ENCODE measurements around the gene C16orf90. TPM values are rescaled to one million over a fixed set of nuclear protein-coding genes. Genes with fewer than 3 reads are reported as not detected.
"Not testable (repeated sequence)": the region's sequence is repeated elsewhere in the genome, so short reads cannot be mapped to it uniquely, and the experiment has no call there.

Gene C16orf90
- total RNA-seq, 1 donor from 2014 or later = not detected

DNA sequence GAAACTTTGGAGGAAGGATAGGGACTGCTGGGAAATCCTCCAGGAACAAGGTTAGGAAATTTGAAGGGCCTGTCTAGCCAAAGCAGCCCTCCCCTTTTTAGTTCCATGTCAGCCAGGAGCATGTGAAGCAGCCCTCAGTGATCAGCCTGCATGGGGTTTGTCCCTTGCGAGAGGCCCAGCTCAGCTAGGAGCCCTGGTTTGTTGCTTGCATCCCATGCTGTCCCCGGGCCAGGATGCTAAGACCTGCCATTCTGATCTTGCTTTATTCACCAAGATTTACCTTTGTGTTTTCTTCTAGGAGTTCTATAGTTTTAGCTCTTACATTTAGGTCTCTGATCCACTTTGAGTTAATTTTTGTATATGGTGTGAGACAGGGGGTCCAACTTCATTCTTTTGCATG lies 33.1 kb upstream of the C16orf90 start:
- no peaks in the 10 kb centered on the region for H3K27me3 Mint-ChIP-seq (ENCODE audit: unreplicated experiment)
- H3K27ac Mint-ChIP-seq (ENCODE audit: unreplicated experiment) = no peak overlapping the region
- DNase-seq (ENCODE audit: extremely low spot score, unreplicated experiment) = no peak
- H3K4me3 Mint-ChIP-seq (ENCODE audit: unreplicated experiment) = no peak overlapping the region
- TF ChIP-seq, protein P1, sequence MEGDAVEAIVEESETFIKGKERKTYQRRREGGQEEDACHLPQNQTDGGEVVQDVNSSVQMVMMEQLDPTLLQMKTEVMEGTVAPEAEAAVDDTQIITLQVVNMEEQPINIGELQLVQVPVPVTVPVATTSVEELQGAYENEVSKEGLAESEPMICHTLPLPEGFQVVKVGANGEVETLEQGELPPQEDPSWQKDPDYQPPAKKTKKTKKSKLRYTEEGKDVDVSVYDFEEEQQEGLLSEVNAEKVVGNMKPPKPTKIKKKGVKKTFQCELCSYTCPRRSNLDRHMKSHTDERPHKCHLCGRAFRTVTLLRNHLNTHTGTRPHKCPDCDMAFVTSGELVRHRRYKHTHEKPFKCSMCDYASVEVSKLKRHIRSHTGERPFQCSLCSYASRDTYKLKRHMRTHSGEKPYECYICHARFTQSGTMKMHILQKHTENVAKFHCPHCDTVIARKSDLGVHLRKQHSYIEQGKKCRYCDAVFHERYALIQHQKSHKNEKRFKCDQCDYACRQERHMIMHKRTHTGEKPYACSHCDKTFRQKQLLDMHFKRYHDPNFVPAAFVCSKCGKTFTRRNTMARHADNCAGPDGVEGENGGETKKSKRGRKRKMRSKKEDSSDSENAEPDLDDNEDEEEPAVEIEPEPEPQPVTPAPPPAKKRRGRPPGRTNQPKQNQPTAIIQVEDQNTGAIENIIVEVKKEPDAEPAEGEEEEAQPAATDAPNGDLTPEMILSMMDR (IDR thresholded peaks at IDR 0.05) = no peak
- H3K4me1 Mint-ChIP-seq (ENCODE audit: unreplicated experiment) = no peaks in the 10 kb centered on the region
- H3K36me3 Mint-ChIP-seq (ENCODE audit: unreplicated experiment) = peaks cover 42% of the 10 kb centered on the region
- H3K9me3 Mint-ChIP-seq (ENCODE audit: unreplicated experiment) = no peaks in the 10 kb centered on the region

DNA sequence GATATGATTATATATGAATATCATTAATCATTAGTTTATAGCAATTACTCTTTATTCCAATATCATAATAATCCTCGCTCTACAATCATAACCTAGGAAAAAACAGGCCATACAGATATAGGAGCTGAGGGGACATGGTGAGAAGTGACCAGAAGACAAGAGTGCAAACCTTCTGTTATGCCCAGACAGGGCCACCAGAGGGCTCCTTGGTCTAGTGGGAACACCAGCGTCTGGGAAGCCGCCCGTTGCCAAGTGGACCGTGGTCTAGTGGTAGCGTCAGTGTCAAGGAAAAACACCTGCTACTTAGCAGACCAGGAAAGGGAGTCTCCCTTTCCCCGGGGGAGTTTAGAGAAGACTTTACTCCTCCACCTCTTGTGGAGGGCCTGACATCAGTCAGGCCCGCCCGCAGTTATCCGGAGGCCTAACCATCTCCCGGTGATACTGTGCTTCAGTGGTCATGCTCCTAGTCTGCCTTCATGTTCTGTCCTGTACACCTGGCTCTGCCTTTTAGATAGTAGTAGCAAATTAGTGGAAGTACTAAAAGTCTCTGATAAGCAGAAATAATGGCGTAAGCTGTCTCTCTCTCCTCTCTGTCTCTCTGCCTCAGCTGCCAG lies 32.0 kb upstream of the C16orf90 start:
- H3K36me3 Mint-ChIP-seq (ENCODE audit: unreplicated experiment) = peaks cover 42% of the 10 kb centered on the region
- DNase-seq (ENCODE audit: extremely low spot score, unreplicated experiment); H3K4me3 Mint-ChIP-seq (ENCODE audit: unreplicated experiment); H3K9me3 Mint-ChIP-seq (ENCODE audit: unreplicated experiment); H3K27ac Mint-ChIP-seq (ENCODE audit: unreplicated experiment); H3K4me1 Mint-ChIP-seq (ENCODE audit: unreplicated experiment); H3K27me3 Mint-ChIP-seq (ENCODE audit: unreplicated experiment): not testable (repeated sequence)
- TF ChIP-seq, protein P1 (IDR thresholded peaks at IDR 0.05) = peak; percentile 64

GRCh38 chr16:3525951-3526350 lies 30.7 kb upstream of the C16orf90 start:
- no peaks in the 10 kb centered on the region for H3K4me1 Mint-ChIP-seq (ENCODE audit: unreplicated experiment)
- peak overlapping the region; percentile 23 for H3K27ac Mint-ChIP-seq (ENCODE audit: unreplicated experiment)
- peaks cover 39% of the 10 kb centered on the region for H3K36me3 Mint-ChIP-seq (ENCODE audit: unreplicated experiment)
- no peaks in the 10 kb centered on the region for H3K9me3 Mint-ChIP-seq (ENCODE audit: unreplicated experiment)
- H3K27me3 Mint-ChIP-seq (ENCODE audit: unreplicated experiment) = no peaks in the 10 kb centered on the region
- no peak for DNase-seq (ENCODE audit: extremely low spot score, unreplicated experiment)
- H3K4me3 Mint-ChIP-seq (ENCODE audit: unreplicated experiment) = no peak overlapping the region
- TF ChIP-seq, protein P1 (IDR thresholded peaks at IDR 0.05) = no peak

GRCh38 chr16:3523281-3523680 lies 28.0 kb upstream of the C16orf90 start:
- DNase-seq (ENCODE audit: extremely low spot score, unreplicated experiment) = no peak
- no peaks in the 10 kb centered on the region for H3K9me3 Mint-ChIP-seq (ENCODE audit: unreplicated experiment)
- H3K36me3 Mint-ChIP-seq (ENCODE audit: unreplicated experiment) = peaks cover 49% of the 10 kb centered on the region
- H3K4me1 Mint-ChIP-seq (ENCODE audit: unreplicated experiment) = peaks cover 3% of the 10 kb centered on the region
- H3K4me3 Mint-ChIP-seq (ENCODE audit: unreplicated experiment) = no peak overlapping the region
- TF ChIP-seq, protein P1 (IDR thresholded peaks at IDR 0.05) = no peak
- no peak overlapping the region for H3K27ac Mint-ChIP-seq (ENCODE audit: unreplicated experiment)
- H3K27me3 Mint-ChIP-seq (ENCODE audit: unreplicated experiment) = no peaks in the 10 kb centered on the region

DNA sequence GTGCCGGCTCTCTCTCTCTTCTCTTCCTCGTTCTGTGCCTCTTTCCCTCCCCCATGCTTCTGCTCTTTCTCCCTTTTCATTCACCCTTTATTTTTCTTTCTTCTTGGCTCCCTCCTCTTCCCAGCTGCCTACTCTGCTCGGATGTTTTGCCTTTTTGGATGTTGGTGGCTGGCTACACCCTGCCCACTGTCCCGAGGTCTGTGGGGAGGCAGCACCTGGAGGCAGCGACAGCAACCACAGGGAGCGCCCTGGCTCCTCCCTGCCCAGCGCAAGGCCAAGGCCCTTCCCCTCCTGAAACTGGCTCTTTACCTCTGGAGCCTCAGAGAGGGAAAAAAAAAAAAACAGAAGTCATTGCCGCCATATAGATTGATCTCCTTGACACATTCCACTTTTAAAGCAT lies 25.6 kb upstream of the C16orf90 start:
- no peak overlapping the region for H3K27ac Mint-ChIP-seq (ENCODE audit: unreplicated experiment)
- no peak for DNase-seq (ENCODE audit: extremely low spot score, unreplicated experiment)
- TF ChIP-seq, protein P1 (IDR thresholded peaks at IDR 0.05) = no peak

More for the DNA sequence above, 25.6 kb upstream of the C16orf90 start:
- Mint-ChIP-seq H3K36me3 (ENCODE audit: unreplicated experiment) (peaks cover 53% of the 10 kb centered on the region), H3K27me3 (ENCODE audit: unreplicated experiment) (no peaks in the 10 kb centered on the region), H3K9me3 (ENCODE audit: unreplicated experiment) (no peaks in the 10 kb centered on the region), H3K4me1 (ENCODE audit: unreplicated experiment) (peaks cover 4% of the 10 kb centered on the region), H3K4me3 (ENCODE audit: unreplicated experiment) (no peak overlapping the region)
